KOPT-K1 (cell line): ENCODE results near the gene OPRM1.

Experiments used
- H3K27ac ChIP-seq: fragments of 200-600 bp; sonication (generic); 2 replicates; pipeline ENCODE4 v1.5.1; 2016; ENCODE audit warnings: antibody characterized with exemption, mild to moderate bottlenecking, low read depth, low read length; ENCODE audit not compliant: poor library complexity, severe bottlenecking
- H3K36me3 ChIP-seq: fragments of 200-600 bp; sonication (generic); 2 replicates; pipeline ENCODE4 v1.5.1; 2017; ENCODE audit warnings: antibody characterized with exemption, mild to moderate bottlenecking, low read length, moderate library complexity; ENCODE audit not compliant: insufficient read depth
- H3K9me3 ChIP-seq: fragments of 200-600 bp; sonication (generic); 2 replicates; pipeline ENCODE4 v1.5.1; 2017; ENCODE audit warnings: antibody characterized with exemption, low read length, mild to moderate bottlenecking; ENCODE audit not compliant: insufficient read depth, poor library complexity, severe bottlenecking

Gene OPRM1

DNA sequence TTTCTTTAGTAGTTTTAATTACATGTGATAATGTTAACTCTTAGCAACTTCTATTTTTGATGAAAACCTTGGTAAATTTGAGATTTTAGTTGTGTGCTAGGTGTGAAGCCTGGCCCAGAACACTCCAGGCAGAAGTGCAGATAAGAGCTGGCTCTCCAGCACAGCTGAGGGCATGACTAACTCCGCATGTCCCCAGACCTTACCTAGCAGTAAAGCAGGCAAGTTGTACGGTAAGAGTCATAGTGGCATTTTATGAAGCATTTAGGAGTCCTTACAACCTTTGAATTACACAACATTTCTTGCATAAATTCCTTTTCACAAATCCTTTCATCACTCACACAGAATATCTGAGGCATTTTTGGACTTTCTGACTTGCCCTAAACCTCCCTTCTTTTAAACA lies 67.2 kb downstream of the OPRM1 start:
- no peaks in the 10 kb centered on the region for H3K36me3 ChIP-seq
- H3K9me3 ChIP-seq = peaks cover 7% of the 10 kb centered on the region

GRCh38 chr6:154111025-154111424 lies 72.0 kb downstream of the OPRM1 start:
- no peak overlapping the region for H3K27ac ChIP-seq
- H3K36me3 ChIP-seq = no peaks in the 10 kb centered on the region
- H3K9me3 ChIP-seq = no peaks in the 10 kb centered on the region

More for the DNA sequence above, 67.2 kb downstream of the OPRM1 start:
- no peak overlapping the region for H3K27ac ChIP-seq

DNA sequence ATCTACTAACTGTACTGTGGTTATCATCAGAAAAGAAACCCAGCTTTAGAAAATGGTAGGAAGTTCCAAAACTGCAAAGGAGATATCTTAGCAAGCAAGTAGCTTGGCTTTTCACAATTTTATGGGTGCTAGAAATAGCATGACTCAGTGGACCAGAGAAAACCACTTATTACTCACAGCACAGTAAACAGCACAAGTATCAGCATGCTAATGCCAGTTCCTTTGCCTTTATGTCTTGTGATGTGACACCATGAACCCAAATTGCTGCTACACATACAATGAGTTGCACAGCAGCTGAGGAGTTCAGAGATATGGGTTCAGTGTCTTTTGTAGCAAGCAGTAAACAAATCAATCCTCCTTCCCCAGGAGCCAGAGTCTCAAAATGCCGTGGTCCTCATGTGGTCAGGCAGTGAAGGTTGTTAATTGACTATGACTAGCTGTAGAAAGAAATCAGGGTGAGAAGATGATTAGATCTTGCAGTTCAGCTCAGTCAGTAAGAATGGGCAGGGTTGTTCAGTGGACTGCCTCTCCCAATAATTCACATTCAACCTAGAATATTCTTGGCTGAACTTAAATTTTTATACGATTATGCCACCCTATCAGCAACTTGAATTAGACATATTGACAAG lies 73.3 kb downstream of the OPRM1 start:
- Histone ChIP-seq H3K9me3 (no peaks in the 10 kb centered on the region), H3K27ac (no peak overlapping the region), H3K36me3 (no peaks in the 10 kb centered on the region)

DNA sequence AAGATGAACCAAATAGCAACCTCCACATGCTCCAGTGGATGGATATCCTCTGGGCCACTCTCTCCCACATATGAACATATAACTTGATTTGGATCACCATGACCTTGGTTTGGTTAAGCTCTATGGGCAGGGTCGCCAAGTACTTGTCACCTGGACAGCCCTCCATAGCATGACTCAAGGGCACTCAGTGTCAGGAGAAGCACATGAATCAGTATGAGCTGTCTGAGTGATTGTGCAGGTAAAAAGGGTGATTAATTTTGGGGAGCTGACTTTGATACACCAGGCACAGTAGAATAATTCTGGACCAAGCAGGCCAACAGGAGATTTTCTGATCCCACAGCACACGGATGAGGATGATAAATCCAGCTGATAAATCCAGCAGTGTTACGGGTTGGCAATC lies 74.4 kb downstream of the OPRM1 start:
- Histone ChIP-seq H3K36me3 (no peaks in the 10 kb centered on the region), H3K9me3 (no peaks in the 10 kb centered on the region), H3K27ac (no peak overlapping the region)

GRCh38 chr6:154117485-154117884 lies 78.4 kb downstream of the OPRM1 start:
- Histone ChIP-seq H3K9me3 (no peaks in the 10 kb centered on the region), H3K36me3 (no peaks in the 10 kb centered on the region), H3K27ac (no peak overlapping the region)

GRCh38 chr6:154122195-154122925 lies 83.3 kb downstream of the OPRM1 start:
- Histone ChIP-seq H3K27ac (no peak overlapping the region), H3K9me3 (peaks cover 7% of the 10 kb centered on the region), H3K36me3 (no peaks in the 10 kb centered on the region)

DNA sequence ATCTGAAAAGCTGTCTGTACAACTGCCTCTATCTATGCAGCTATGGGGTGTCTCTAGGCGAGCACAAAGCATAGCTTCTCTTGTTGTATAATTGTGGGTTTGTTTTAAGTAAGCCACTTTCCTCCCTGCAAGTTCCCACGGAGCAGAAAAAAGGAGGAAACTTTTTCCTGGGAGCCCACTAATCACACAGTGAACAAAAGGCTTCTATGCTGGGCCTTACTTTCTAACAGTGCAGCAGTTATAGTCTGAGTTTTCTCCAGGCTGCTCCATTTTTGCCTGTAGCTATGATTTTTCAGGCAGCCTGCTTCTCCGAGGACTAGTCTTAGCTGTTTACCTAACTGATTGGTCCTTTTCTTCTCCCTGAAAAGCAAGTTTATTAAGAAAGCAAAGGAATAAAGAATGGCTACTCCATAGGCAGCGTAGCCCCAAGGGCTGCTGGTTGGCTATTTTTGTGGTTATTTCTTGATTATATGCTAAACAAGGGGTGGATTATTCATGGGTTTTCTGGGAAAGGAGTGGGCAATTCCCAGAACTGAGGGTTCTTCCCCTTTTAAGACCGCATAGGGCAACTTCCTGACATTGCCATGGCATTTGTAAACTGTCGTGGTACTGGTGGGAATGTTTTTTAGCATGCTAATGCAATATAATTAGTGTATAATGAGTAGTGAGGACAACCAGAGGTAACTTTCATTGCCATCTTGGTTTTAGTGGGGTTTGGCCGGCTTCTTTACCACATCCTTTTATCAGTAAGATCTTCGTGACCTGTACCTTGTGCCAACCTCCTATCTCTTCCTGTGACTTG lies 84.3 kb downstream of the OPRM1 start:
- Histone ChIP-seq H3K9me3 (peaks cover 7% of the 10 kb centered on the region), H3K36me3 (no peaks in the 10 kb centered on the region), H3K27ac (no peak overlapping the region)

DNA sequence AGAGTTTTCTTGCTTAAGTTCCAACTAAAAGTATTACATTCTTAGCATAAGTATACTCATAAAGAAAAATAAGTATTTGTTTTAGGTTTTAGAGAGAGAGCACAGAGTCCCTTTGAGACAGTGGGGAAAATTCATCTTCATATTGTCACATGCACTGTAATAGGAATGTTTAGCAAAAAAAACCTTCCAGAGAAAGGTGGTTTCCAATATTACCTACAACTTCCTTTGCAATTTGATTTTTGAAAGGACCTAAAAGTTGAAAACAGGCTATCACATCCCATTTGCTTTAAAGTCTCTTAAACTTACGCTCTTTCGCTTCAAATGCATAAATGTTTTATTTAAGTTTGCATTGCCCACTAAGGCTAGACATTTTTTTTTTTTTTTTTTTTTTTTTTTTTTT lies 86.4 kb downstream of the OPRM1 start:
- H3K9me3 ChIP-seq = peaks cover 7% of the 10 kb centered on the region
- no peak overlapping the region for H3K27ac ChIP-seq
- H3K36me3 ChIP-seq = no peaks in the 10 kb centered on the region

- no peak overlapping the region for H3K27ac ChIP-seq
- H3K9me3 ChIP-seq = peaks cover 6% of the 10 kb centered on the region
- H3K36me3 ChIP-seq = no peaks in the 10 kb centered on the region
These were observed 88.6 kb downstream of the OPRM1 start for GRCh38 chr6:154127657-154128056.

DNA sequence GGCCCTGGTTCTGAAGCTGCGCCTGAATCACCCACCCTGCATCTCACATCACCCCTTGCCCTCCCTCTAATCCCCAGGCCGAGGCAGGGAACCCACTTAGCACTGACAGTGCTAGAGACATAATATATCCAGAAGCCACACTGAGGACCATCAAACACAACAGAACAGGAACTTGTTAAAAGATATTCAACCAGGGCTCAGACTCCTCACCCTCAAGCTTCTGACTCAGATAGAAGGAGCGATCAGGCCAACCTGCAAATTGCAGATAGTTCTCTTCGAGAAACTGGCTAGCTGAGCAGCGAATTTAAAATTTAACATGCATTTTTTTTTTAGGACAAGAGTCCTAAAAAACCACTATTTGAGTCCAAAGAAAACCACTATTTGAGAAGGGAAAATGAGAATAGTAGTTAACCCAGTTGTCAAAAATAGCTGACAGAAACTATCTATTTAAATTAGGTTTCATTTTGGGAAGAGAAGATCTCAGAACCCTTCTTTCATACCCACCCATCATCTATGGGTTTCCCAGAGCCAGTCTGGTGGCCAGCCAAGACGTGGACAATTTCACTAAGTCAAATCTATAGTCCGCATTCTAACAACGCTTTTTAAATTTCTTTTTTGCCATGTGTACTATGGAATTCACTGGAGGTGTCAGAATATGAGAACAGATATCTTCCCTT lies 95.6 kb downstream of the OPRM1 start:
- Histone ChIP-seq H3K27ac (no peak overlapping the region), H3K9me3 (no peaks in the 10 kb centered on the region), H3K36me3 (no peaks in the 10 kb centered on the region)

DNA sequence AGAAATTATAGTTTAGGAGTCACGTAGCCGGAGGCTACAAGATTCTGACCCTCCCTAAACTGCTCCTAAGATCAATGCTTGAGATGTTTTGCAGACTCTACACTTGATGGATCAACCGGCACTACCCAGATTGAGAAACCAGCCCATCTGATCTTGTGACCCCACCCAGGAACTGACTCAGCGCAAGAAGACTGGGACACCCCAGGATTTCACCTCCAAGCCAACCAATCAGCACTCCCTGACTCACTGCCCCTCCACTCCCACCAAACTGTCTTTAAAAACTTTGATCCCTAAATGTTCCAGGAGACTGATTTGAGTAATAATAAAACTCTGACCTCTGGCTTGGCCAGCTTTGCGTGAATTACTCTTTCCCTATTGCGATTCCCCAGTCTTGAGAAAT lies 99.8 kb downstream of the OPRM1 start:
- H3K27ac ChIP-seq = no peak overlapping the region

DNA sequence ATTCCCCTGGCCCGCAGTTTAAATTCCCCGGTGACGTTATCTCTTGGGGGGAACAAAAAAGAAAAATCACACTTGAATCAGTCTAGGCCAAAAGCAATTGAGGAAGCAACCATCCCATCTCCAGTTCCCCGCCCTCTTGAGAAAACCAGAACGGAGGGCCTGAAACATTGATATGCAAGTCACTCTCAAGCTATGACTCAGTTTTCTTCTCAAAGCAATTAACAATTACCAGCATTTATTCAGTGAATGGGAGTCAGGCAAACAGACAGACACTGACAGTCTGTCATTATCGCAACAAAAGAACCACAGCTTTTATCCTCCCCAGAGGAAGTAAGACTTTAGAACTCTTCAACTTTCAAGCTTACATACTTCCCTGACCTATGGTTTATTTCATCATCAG lies 100.9 kb downstream of the OPRM1 start:
- Histone ChIP-seq H3K9me3 (no peaks in the 10 kb centered on the region), H3K36me3 (no peaks in the 10 kb centered on the region), H3K27ac (no peak overlapping the region)

More for the DNA sequence above, 99.8 kb downstream of the OPRM1 start:
- Histone ChIP-seq H3K36me3 (no peaks in the 10 kb centered on the region), H3K9me3 (no peaks in the 10 kb centered on the region)

- Histone ChIP-seq H3K9me3 (no peaks in the 10 kb centered on the region), H3K27ac (no peak overlapping the region), H3K36me3 (no peaks in the 10 kb centered on the region)
These were observed 101.7 kb downstream of the OPRM1 start for GRCh38 chr6:154140743-154141142.

DNA sequence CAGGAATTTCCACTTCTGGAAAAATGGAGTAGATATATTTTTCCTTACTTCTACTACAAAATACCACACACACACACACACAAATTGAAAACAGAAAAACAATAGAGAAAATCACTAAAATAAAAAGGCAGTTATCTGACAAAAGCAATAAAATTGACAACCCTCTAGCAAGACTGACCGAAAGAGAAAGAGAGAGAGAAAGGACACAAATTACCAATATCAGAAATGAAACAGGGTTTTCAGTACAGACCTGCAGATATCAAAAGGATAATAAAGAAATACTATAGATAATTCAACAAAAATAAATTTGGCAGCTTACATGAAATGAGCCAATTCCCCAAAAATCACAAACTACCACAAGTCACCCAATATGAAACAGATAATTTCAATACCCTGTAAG lies 104.7 kb downstream of the OPRM1 start:
- Histone ChIP-seq H3K27ac (no peak overlapping the region), H3K36me3 (no peaks in the 10 kb centered on the region), H3K9me3 (no peaks in the 10 kb centered on the region)

DNA sequence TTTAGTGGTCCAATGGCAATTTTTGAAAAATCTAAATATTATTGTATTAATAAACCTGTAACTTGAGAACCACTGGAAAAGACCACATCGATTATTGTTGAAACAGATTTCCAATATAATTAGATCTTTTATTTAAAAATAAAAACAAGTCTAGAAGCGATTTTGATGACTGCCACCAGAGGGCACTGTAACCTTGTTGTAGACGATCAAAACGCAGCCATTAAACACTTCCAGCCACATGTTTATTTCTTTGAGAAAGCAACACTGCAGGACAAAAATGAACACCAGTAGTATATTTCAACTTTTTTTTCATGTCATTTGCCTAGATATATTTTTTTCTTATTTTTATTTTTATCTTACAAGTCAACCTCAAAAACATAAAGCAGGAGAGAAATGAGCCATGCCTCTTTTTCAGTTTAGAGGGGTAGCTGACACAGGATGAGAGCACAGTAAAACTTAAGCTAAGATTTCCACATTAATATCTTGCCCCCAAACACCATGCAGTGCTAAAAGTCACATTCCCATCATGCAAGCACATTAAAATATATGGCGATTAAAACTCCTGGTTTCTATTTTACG lies 115.4 kb downstream of the OPRM1 start:
- H3K36me3 ChIP-seq = peaks cover 4% of the 10 kb centered on the region; the same call in 1 of the 2 replicates
- H3K9me3 ChIP-seq = no peaks in the 10 kb centered on the region
- no peak overlapping the region for H3K27ac ChIP-seq
